Middle frontal gyrus (tissue), 1 donor: ENCODE measurements around the gene MTCL1.
"Not testable (repeated sequence)": the region's sequence is repeated elsewhere in the genome, so short reads cannot be mapped to it uniquely, and the experiment has no call there.

ENCODE experiments used
- DNase-seq: peaks from one replicate; pipeline ENCODE4 v3.0.0-alpha.2; 2015; ENCODE audit warnings: low spot score; ENCODE audit errors: extremely low spot score

The MTCL1 gene

DNA sequence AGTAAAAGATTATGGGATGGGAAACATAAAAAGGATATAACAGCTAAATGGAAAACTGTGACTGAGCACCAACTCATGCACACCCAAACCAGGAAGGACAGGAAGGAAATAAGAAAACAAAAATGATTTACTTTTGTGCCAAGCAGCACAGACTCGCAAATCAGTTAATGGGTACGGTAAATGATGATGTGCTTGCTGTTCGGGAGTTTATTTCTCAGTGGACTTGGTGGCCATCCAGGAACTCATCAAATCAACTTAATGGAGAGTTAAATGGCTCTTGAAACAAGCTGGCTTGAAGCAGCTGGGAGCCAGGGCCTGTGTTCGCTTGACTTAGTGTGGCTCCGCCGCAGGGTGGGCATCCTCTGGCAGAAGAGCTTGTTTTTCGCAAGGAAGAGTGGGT is 36.2 kb downstream of the MTCL1 start:
- no peak for DNase-seq

DNA sequence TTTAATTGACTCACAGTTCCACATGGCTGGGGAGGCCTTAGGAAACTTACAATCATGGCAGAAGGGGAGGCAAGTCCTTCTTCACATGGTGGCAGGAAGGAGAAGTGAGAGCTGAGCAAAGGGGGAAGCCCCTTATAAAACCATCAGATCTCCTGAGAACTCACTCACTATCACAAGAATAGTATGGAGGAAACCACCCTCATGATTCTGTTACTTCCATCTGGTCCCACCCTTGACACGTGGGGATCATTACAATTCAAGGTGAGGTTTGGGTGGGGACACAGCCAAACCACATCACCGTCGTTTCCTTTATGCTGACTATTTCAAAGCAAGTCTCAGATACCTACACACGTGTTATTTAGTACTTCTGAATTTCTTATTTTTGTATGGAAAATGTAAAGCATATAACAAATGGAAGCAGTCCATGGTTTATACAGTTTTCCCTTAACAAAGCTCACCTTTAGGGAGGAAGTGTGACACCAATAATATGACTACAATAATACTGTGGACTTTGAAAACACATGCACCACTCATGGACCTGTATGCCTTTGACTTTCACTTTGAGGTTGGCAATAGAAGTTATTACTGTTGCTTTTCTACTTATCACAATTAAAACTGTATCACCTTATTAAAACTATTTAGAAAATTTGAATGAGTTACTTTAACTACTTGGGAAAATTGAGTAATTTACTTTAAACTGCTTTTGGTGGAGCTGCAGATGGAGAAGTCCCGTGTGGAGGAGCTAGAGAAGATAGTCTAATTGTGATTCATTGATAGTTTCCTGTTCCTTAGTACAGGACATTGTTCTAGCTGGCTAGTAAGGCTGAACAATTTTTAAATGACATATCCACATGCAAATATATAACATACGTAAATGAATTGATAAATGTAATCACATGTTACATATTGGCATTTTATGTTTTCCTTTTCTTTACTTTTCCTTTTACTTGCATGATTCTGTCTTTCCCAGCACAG is 37.3 kb downstream of the MTCL1 start:
- no peak for DNase-seq

DNA sequence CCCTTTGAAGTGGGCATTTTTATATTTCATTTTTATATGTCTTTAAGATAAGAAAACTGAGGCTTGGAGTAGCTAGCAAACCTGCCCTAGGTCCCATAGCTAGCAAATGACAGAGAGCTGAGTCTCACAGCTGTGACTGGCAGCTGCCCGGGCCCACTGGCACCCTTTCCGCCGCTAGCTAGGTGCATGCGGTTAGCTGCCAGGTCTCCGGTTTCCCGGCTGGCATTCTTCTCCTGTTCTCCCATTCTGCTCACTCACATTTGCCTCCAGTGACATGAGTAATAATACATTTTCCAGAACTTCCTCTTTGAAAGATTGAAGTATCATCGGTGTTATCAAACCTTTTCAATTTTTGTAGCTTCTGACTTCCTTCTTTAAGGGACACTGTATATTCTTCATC is 38.7 kb downstream of the MTCL1 start:
- no peak for DNase-seq

DNA sequence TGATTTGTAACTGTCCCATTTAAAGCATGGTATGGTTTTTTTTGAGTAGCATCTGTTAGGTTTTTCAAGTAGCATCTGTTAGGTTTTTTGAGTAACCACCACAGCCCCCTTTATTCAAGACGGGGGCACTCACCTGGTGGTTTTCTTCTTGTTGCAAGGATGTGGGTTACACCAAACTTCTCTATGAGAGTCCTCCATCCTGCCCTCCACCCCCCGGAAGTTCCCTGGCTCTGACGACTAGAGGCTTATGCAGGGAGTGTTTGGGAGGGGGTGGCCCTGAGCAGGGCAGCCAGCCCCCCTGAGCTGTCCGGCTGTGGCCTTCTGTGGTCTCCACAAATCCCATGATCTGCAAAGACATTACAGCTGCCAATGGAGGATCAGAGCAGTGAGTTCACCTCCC is 39.3 kb downstream of the MTCL1 start:
- DNase-seq = no peak

DNA sequence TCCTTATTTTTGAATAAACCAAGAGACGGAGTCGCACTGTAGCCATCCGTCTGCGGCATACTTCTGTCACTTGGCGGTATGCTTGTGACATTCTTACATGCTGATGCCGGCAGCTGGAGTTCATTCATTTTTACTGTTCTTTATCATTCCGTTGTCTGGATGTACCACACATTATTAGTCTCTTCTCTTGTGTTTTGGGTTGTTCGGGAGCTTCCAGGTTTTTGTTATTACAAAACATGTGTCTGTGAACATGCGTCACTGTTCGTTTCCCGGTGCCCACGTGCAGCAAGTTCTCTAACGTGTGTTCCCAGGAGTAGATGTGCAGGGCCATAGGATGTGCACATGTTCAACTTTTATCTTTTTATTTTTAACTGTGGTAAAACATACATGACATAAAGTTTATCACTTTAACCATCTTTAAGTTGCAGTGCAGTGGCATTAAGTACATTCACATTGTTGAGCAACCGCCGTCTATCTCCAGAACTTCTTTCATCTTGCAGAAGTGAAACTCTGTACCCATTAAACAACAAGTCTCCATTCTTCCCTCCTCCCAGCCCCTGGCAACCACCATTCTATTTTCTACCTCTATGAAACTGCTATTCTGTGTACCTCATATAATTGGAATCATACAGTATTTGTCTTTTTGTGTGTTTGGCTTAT is 40.1 kb downstream of the MTCL1 start:
- DNase-seq = no peak

DNA sequence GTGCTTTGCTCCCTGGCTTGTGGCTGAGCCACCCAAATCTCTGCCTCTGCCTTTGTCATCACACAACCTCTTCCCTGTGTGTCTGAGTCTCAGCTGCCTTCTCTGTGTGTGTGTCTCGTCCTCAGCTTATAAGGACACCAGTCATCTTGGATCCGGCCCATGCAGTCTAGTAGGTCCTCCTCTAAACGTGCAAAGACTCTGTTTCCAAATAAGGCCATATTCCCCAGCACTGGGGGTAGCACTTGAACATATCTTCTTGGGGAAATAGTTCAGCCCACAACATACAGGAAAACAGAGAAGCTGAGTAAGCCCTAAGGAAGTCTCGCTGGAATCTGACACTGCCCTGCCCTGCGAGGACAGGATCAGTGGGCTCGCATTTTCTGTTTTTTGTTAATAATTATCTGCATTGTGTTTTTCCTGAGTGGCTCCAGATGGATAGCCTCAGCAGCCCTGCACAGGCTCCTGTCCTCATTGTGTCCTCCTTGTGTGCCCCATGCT is 42.1 kb downstream of the MTCL1 start:
- DNase-seq = no peak

DNA sequence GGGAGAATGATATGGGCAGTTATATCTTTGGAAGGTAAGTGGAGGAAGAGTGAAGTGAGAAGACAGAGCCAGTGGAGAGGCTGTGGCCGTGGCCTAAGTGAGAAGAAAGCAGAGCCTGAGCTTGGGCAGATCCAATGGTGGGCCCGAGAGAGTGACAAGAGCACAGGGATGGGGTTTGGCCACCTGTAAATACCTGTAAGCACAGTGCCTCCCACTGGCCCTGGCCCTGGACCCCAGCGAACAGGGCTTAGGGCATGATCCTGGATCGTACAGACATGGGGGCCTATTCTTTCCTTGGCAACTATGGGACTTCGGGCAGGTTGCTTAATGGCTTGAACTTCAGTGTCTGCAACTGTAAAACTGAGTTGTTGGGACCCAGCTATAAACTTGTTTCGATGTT is 44.1 kb downstream of the MTCL1 start:
- DNase-seq = no peak

DNA sequence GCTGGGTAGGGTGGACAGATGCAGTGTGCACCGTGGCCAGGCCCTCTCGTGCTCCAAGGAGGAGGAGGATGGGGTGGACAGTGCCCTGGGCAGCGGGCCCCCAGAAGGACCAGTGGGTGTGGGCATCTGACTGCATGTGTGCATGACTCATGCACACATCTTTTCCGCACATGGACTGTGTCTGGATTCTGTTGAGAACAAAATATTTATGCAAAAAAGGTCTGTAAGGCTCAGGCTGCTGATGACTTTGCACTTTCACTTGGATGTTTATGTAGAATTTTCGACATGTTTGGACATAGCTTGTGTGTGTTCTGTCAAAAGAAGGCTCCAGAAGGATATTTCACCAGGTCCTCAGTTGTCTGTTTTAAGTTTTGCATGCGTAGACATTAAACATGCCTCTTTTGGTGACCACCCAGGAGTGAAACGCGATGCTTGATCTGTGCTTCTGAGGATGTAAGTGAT is 45.6 kb downstream of the MTCL1 start:
- DNase-seq = no peak

DNA sequence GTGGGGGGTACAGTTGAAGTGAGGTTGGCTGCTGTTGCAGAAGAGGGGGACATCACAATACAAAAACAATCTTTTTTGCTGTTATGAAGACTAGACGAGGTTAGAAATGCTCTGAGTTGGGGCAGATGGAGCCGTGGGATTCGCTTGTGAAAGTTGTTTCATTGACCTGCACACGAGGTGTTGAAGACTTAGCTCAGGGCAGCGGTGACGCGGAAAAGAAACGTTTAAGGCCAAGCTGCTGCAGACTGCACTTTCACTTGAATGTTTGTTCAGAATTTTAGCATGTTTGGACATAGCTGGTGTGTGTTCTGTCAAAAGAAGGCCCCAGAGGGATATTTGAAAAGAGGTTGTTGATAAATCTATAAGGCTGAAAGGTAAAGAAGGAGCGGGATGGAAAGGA is 46.3 kb downstream of the MTCL1 start:
- DNase-seq = no peak

DNA sequence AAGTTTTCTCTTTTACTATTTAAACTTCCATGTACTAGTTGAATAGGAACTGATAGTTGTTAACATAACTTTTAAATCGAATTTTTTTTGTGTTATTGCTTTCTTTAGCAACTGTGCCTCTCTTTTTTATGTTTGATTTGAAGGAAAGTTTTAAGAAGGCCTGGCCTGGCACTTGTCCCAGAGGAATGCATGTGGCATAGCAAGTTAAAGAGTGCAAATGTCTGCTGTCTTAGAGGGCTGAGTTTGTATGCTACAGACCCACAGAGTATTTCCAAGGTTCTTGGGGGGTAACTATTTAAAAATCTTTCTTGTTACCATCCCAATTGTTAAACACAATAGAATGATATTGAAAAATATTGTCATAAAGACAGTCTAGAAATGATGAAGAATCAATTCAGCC is 47.0 kb downstream of the MTCL1 start:
- no peak for DNase-seq

DNA sequence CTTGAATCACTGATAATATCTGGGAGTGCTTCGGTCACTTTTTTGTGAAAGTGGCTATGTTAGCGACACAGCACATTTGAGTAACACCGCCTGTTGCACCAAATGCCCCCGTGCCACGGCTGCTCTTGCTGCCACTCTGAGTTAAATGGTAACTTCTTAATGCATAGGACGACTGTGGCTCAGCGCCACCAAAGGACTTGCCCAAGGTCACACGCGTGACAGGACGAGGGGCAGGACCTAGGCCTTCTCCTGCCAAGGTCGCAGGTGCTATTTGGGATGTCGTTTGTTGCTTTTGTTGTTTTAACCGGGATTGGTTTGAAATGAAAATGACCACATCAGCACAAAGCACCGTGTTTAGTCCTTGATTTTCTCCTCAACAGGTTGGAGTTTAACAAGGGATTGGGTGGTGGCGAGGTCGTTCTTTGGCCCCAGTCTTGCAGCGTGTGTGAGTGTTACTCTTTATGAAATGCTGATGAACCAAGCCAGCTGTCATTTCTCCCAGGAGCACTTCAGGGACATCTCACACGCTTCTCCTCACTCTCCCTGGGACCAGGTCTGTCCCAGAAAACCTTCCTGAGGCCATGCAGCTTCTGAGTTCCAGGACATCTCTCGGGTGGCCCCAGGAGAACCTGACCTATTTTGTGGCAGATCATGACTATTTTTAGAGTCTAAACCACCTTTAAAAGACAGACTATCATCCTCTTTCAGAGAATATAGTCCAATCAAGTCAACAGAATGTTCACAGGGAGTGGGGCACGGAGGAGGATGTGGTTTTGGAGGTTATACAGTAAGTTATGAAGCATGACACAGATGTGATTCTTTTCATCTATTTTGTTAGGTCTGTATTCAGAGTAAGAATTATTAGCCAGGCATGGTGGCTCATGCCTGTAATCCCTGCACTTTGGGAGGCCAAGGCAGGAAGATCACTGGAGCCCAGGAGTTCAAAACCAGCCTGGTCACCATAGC is 49.9 kb downstream of the MTCL1 start:
- DNase-seq = no peak

DNA sequence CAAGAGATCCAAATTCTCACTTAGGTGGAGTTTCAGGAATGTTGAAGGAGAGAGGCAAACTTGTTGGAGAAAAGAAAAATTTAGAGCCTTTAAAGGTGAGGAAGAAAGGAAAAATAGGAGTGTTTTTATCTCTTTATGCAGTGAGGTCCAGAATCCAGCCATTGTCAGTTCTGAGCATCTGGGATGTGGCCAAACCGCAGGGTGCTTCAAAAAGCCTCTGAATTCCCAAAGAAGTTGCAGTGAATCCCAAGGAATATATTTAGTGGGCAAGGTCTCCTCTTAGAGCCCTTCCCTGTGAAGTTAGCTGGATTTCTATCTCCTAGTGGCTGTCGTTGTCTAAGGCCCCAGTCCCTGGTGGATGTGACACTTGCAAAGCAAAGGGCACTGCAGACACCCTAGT is 51.2 kb downstream of the MTCL1 start:
- no peak for DNase-seq

DNA sequence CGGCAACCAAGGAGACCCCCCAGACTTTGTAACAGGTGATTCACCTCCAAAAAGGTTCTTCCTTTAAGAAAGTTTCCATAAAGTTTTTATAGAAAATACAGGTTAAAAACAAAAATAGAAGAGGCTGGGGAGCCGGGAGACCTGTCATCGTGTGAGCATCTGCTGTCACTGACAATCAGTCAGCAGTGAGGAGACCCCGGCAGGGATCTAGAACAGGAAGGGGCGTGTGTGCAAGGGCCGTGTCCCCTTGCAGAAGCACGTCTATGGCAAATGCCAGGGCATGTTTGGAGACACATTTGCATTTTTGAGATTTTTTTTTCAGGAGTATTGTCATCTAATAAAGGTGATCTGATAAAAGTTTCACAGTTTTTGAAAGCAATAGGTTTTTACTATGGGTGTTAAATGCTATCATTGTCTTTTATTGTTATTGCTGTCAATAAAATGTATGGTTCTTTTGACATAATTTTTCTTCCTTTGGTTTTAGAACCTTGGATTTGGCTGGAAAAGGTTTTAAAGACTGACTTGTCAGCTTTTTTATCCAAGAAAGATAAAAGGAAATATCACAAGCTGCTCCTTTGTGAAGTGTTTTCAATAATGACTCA is 52.1 kb downstream of the MTCL1 start:
- DNase-seq = no peak

DNA sequence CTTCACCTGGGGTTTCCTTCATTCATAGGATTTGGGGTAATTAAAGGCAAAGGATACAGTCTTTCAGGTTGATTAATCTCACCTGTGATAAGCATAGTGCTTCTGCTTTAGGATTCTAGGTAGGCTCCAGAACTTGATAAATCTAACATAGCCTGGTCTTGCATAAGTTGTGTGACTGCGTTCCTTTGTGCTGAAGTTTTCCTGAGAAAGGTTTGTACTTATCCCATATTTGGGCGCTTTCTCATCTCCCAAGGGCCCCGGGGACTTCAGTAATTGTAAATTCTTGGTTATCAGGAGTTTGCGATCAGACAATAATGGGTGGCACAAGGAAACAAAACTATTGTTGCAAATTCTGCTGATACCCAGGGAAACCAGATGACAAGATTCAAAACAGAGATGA is 53.1 kb downstream of the MTCL1 start:
- DNase-seq = no peak

DNA sequence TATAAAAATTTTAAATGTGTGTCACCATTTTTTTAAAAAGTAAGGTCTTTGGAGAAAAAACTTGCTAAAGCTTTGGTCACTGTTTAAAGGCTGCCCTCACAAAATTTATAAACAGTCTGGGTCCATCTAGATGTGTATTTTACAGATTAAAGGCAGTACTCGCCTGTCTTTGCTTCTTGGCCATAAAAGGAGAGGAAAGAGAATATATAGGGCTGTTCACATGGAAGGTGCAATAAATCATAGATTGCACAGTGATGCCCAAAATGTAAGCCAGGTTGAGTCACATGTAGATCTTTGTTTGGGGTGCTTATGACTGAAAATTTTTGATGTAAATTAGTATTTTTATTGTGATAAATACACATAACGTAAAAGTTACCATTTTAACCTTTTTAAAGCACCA is 55.6 kb downstream of the MTCL1 start:
- no peak for DNase-seq

DNA sequence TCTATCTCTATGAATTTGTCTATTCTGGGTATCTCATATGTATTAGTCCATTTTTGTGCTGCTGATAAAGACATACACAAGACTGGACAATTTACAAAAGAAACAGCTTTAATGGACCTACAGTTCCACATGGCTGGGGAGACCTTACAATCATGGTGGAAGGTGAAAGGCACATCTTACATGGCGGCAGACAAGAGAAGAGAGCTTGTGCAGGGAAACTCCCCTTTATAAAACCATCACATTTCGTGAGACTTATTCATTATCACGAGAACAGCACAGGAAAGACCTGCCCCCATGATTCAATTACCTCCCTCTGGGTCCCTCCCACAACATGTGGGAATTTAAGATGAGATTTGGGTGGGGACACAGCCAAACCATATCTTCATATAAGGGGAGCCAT is 56.2 kb downstream of the MTCL1 start:
- DNase-seq = not testable (repeated sequence)

DNA sequence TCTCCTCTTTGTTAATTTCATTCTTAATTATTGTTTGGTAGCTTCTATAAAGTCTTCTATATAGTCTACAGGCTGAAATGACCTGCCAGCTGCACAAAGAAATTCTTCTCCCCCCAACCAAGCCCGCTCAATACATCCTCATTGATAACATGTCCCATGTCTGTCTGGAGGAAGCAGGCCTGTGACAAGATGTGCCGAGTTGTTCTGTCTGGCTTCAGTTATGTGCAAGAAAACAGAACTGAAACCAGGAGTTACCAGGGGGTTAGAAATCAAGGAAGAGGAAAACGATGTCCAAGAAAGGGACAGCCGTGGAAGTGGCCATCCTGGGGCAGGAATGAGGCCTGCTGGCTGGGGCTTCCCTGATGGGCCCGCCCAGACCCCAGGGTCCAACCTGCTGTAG is 57.6 kb downstream of the MTCL1 start:
- no peak for DNase-seq

DNA sequence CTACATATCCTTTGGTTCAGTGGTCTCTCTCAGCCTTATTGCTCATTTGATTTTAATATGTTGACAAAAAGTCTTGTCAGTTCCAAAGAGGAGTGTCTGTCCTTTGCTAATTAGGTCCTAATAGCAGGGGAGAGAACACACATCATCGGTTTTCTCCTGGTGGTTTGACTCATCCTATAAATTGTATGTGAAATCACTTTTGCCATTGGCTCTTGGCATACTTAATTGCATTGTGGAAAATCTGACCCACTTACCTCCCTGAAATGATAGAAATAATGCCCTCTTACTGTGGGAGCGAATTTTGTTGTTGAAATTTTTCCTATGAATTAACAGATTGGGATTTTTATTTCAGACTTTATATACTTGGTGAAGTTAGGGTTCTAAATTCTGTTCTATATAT is 58.3 kb downstream of the MTCL1 start:
- no peak for DNase-seq

DNA sequence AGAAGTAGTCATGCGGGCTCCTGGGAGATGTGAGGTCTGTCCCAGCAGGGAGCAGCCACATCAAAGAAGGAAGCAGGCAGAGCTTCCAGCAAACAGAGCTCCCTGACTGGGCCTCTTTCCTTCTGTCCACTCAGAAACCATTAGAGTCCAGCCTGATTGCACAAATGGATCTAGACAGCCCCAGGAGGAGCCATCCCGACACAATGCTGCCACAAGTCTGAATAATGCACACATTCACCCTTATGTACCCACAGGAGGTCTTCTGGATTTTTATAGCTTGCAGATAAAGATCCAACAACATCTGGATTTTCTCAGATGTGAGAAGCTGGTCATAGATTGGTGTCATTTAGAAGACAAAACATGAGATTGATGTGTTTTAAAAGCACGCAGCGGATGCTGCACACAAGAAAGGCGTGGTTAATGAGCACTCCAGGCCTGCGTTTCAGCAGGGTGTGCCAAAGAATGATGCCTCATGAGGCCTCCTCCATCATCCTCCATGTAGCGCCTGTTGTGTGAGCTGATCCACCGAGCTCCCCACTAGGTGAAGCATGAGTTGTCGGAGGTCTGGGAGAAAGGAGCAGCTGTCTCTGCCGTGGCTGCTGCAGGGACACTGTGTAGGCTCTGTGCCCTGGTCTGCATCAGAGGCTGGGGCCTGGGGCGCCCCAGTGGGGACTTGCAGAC is 60.6 kb downstream of the MTCL1 start:
- DNase-seq = no peak

DNA sequence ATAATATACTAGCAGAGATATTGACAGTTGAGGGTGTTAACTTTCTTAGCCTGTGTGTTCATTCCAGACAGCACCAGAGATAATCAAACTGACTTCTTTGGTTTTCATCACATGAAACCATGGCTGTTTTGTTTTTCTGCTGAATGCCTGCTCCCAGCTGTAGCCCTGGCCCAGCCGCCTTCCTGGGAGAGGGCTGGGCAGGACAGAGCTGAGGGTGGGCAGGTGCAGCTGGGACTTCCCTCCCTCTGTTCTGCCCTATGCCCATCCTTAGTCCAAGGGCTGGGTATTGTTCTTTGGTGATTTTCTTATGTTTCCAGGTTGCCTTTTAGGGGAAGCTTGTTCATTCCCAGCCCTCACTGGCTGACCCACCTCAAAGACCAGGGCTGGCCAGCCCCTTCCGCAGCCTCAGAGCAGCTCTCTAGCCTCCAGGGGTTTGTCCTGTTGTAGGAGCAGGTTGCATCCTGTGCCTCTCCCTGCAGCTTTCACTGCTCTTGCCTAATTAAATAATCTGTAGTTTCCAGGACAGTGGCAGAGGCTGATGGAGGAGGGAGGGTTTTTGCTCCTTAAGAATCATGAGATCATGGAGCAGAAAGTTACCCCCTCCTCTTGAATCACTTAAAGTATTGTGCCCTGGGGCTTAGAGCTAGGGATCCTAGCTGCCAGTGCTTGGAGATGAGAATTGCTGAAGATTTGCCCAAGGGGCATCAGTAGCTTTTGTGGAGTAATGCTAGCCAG is 61.4 kb downstream of the MTCL1 start:
- DNase-seq = no peak
